DOHH2 (cell line): ENCODE data around the gene SLC12A7.

Experiments
- H3F3A ChIP-seq: fragments of 200-600 bp; sonication (generic), shearing (Covaris generic); 2 replicates; pipeline ENCODE4 v1.6.0; 2016; ENCODE audit warnings: antibody characterized with exemption, mild to moderate bottlenecking; ENCODE audit not compliant: control insufficient read depth, insufficient read depth
- H3K27ac ChIP-seq: fragments of 200-600 bp; sonication (generic); 2 replicates; pipeline ENCODE4 v1.5.1; 2014; ENCODE audit warnings: low read depth, mild to moderate bottlenecking, low read length, moderate library complexity
- H3K27me3 ChIP-seq: fragments of 200-600 bp; sonication (generic); 2 replicates; pipeline ENCODE4 v1.6.1; 2014; ENCODE audit warnings: mild to moderate bottlenecking, low read length, mixed read lengths; ENCODE audit not compliant: control insufficient read depth
- H3K36me3 ChIP-seq: fragments of 200-600 bp; sonication (generic); 2 replicates; pipeline ENCODE4 v1.6.1; 2014; ENCODE audit warnings: mild to moderate bottlenecking, low read length, moderate library complexity, mixed read lengths; ENCODE audit not compliant: control insufficient read depth
- H3K4me1 ChIP-seq: fragments of 200-600 bp; sonication (generic); 2 replicates; pipeline ENCODE4 v1.6.1; 2014; ENCODE audit warnings: mild to moderate bottlenecking, low read length, mixed read lengths; ENCODE audit not compliant: control insufficient read depth
- H3K4me2 ChIP-seq: fragments of 200-600 bp; sonication (generic); 2 replicates; pipeline ENCODE4 v1.6.0; 2014; ENCODE audit warnings: mild to moderate bottlenecking, low read length, moderate library complexity
- H3K4me3 ChIP-seq: fragments of 200-600 bp; sonication (generic); 2 replicates; pipeline ENCODE4 v1.5.1; 2014; ENCODE audit warnings: mild to moderate bottlenecking, low read length, mixed read lengths
- H3K79me2 ChIP-seq: fragments of 200-600 bp; sonication (generic); 2 replicates; pipeline ENCODE4 v1.6.1; 2014; ENCODE audit warnings: mild to moderate bottlenecking, low read length, mixed read lengths; ENCODE audit not compliant: control insufficient read depth
- H3K9me2 ChIP-seq: fragments of 200-600 bp; sonication (generic); replicated peaks from 2 replicates; pipeline ENCODE4 v1.6.1; 2014; ENCODE audit warnings: mild to moderate bottlenecking, low read length, mixed read lengths; ENCODE audit not compliant: control insufficient read depth
- H3K9me3 ChIP-seq: fragments of 200-600 bp; sonication (generic); 2 replicates; pipeline ENCODE4 v1.6.1; 2014; ENCODE audit warnings: antibody characterized with exemption, low read length, mixed read lengths; ENCODE audit not compliant: control insufficient read depth, insufficient read depth
- H4K20me1 ChIP-seq: fragments of 200-600 bp; sonication (generic); 2 replicates; pipeline ENCODE4 v1.6.0; 2014; ENCODE audit warnings: low read depth, mild to moderate bottlenecking, antibody characterized with exemption, low read length, moderate library complexity; ENCODE audit not compliant: control insufficient read depth, insufficient read depth
- EZH2phosphoT487 ChIP-seq: fragments of 200-600 bp; sonication (generic); IDR thresholded peaks from 2 replicates; pipeline ENCODE4 v1.6.1; 2017; ENCODE audit warnings: borderline replicate concordance, mild to moderate bottlenecking, antibody characterized with exemption, low read length, moderate library complexity, mixed read lengths
- TF ChIP-seq, protein P1 (sequence below): fragments of 200-600 bp; sonication (generic); IDR thresholded peaks from one replicate; pipeline ENCODE4 v1.5.1; 2014; ENCODE audit warnings: antibody characterized with exemption, mild to moderate bottlenecking, low read depth, low read length; ENCODE audit not compliant: poor library complexity, severe bottlenecking

Gene SLC12A7

DNA sequence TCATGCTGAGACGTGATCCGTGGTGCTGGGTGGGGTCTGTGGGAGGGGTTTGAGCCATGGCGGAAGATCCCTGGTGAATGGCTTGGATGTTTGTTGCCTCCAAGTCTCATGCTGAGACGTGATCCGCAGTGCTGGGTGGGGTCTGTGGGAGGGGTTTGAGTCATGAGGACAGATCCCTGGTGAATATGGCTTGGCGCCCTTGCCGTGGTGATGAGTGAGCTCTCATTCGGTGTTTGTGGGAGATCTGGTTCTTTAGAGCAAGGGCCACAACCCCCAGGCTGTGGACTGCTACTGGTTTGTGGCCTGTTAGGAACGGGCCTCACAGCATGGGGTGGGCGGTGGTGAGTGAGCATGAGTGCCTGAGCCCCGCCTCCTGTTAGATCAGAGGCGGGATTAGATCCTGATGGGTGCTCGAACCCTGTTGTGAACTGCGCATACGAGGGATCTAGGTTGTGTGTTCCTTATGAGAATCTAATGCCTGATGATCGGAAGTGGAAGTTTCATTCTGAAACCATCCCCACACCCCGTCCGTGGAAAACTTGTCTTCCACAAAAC lies 72.1 kb downstream of the SLC12A7 start:
- Histone ChIP-seq H3K9me3 (peaks cover 12% of the 10 kb centered on the region; the same call in 1 of the 2 replicates), H3K9me2 (no peaks in the 10 kb centered on the region), H3K27me3 (no peaks in the 10 kb centered on the region), H3K36me3 (no peaks in the 10 kb centered on the region), H4K20me1 (no peaks in the 10 kb centered on the region), H3K4me2 (no peak overlapping the region), H3K4me1 (no peaks in the 10 kb centered on the region), H3K4me3 (no peak overlapping the region), H3K27ac (no peak overlapping the region), H3K79me2 (no peaks in the 10 kb centered on the region), H3F3A (no peaks in the 10 kb centered on the region)
- TF ChIP-seq, protein P1, sequence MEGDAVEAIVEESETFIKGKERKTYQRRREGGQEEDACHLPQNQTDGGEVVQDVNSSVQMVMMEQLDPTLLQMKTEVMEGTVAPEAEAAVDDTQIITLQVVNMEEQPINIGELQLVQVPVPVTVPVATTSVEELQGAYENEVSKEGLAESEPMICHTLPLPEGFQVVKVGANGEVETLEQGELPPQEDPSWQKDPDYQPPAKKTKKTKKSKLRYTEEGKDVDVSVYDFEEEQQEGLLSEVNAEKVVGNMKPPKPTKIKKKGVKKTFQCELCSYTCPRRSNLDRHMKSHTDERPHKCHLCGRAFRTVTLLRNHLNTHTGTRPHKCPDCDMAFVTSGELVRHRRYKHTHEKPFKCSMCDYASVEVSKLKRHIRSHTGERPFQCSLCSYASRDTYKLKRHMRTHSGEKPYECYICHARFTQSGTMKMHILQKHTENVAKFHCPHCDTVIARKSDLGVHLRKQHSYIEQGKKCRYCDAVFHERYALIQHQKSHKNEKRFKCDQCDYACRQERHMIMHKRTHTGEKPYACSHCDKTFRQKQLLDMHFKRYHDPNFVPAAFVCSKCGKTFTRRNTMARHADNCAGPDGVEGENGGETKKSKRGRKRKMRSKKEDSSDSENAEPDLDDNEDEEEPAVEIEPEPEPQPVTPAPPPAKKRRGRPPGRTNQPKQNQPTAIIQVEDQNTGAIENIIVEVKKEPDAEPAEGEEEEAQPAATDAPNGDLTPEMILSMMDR, result no peak
- TF ChIP-seq EZH2phosphoT487, result no peak

DNA sequence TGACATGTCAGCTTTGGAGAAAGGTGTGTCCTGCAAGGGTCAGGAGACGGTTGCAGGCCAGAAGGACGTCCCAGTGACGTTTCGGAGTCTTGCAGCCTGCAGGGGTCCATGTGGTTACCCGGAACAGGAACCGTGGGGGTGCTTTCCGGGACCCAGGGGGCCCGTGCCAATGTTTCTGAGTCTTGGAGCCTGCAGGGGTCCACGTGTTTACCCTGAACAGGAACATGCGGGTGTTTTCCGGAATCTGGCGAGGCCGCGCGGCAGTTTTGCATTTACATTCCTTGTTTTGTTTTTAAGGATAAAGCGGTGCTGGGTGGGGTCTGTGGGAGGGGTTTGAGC lies 72.7 kb downstream of the SLC12A7 start:
- no peaks in the 10 kb centered on the region for H3F3A ChIP-seq
- no peaks in the 10 kb centered on the region for H3K79me2 ChIP-seq
- H4K20me1 ChIP-seq, result no peaks in the 10 kb centered on the region
- TF ChIP-seq, protein P1, result no peak
- no peak for TF ChIP-seq EZH2phosphoT487
- peaks cover 12% of the 10 kb centered on the region; the same call in 1 of the 2 replicates for H3K9me3 ChIP-seq
- no peaks in the 10 kb centered on the region for H3K36me3 ChIP-seq
- H3K4me2 ChIP-seq, result no peak overlapping the region
- no peaks in the 10 kb centered on the region for H3K27me3 ChIP-seq
- H3K4me1 ChIP-seq, result no peaks in the 10 kb centered on the region
- no peak overlapping the region for H3K4me3 ChIP-seq
- no peaks in the 10 kb centered on the region for H3K9me2 ChIP-seq
- H3K27ac ChIP-seq, result no peak overlapping the region

- Histone ChIP-seq H3F3A (no peaks in the 10 kb centered on the region), H3K9me2 (no peaks in the 10 kb centered on the region), H3K4me1 (no peaks in the 10 kb centered on the region), H3K27ac (no peak overlapping the region), H4K20me1 (no peaks in the 10 kb centered on the region), H3K4me3 (no peak overlapping the region), H3K79me2 (no peaks in the 10 kb centered on the region), H3K9me3 (peaks cover 9% of the 10 kb centered on the region; the same call in 1 of the 2 replicates), H3K27me3 (no peaks in the 10 kb centered on the region), H3K36me3 (no peaks in the 10 kb centered on the region), H3K4me2 (no peak overlapping the region)
- no peak for TF ChIP-seq EZH2phosphoT487
- TF ChIP-seq, protein P1, result no peak
Measured at GRCh38 chr5:1038417-1039209, 73.2 kb downstream of the SLC12A7 start.
